HEK293 (cell line): ENCODE results near the gene ENDOU.
A peak's percentile ranks its signal among the peaks of the same experiment; 100 is the strongest.

Source experiments
- CTCF ChIA-PET: fragments of 350-600 bp; formaldehyde crosslinking; extraction: SDS; loops from one replicate; lab custom pipeline; 2021; ENCODE audit warnings: antibody characterized with exemption; lab: Yijun Ruan, JAX
- POLR2A ChIA-PET: fragments of 300-600 bp; formaldehyde crosslinking; extraction: SDS; loops from one replicate; lab custom pipeline; 2020; ENCODE audit warnings: antibody characterized with exemption, inconsistent platforms; lab: Yijun Ruan, JAX
- H3K27ac ChIP-seq: fragments of 200-500 bp; sonication (Bioruptor generic); 2 replicates; pipeline ENCODE4 v1.5.1; 2014; ENCODE audit warnings: low read depth, low read length, control low read depth, inconsistent platforms; ENCODE audit errors: extremely low read depth
- H3K36me3 ChIP-seq, 2 experiments: fragments of 200-500 bp in 1 of 2; sonication (Bioruptor generic) in 1 of 2; 1 replicate in 1 of 2; 2 replicates in 1 of 2; pipeline ENCODE4 v1.5.1; 2014 to 2017; ENCODE audit warnings: inconsistent platforms in 2 of 2, low read length in 2 of 2; ENCODE audit not compliant: control insufficient read depth in 2 of 2, insufficient read depth in 1 of 2
- H3K4me1 ChIP-seq: fragments of 200-500 bp; sonication (Bioruptor generic); 2 replicates; pipeline ENCODE4 v1.5.1; 2014; ENCODE audit warnings: mild to moderate bottlenecking, low read length, inconsistent platforms; ENCODE audit not compliant: control insufficient read depth, insufficient read depth
- H3K4me3 ChIP-seq: 2 replicates; pipeline ENCODE4 v1.5.1; 2011; ENCODE audit warnings: low read depth, mild to moderate bottlenecking, control low read depth, low read length, moderate library complexity
- H3K9me3 ChIP-seq: fragments of 200-500 bp; sonication (Bioruptor generic); 2 replicates; pipeline ENCODE4 v1.5.1; 2014; ENCODE audit warnings: low read depth, low read length, inconsistent platforms; ENCODE audit not compliant: control insufficient read depth, insufficient read depth
- HOXC10 ChIP-seq: sonication (generic); formaldehyde crosslinking; IDR thresholded peaks from 2 replicates; pipeline ENCODE4 v1.8.1; 2023; ENCODE audit warnings: mild to moderate bottlenecking, missing genetic modification reagents
- KLF16 ChIP-seq: fragments of 450-650 bp; formaldehyde crosslinking; IDR thresholded peaks from 2 replicates; pipeline ENCODE4 v1.5.1; 2017; ENCODE audit warnings: missing biosample characterization, missing genetic modification characterization
- OSR2 ChIP-seq: fragments of 450-650 bp; formaldehyde crosslinking; IDR thresholded peaks from 2 replicates; pipeline ENCODE4 v1.5.1; 2016; ENCODE audit warnings: missing biosample characterization, missing genetic modification characterization
- OVOL3 ChIP-seq: fragments of 450-650 bp; formaldehyde crosslinking; IDR thresholded peaks from 2 replicates; pipeline ENCODE4 v1.5.1; 2016; ENCODE audit warnings: missing biosample characterization, missing genetic modification characterization
- ZBTB20 ChIP-seq: fragments of 450-650 bp; formaldehyde crosslinking; IDR thresholded peaks from 2 replicates; pipeline ENCODE4 v1.5.1; 2016; ENCODE audit warnings: missing biosample characterization, missing genetic modification characterization
- ZBTB26 ChIP-seq: fragments of 450-650 bp; formaldehyde crosslinking; optimal IDR thresholded peaks from 2 replicates; pipeline ENCODE3; 2016; ENCODE audit warnings: missing biosample characterization, mild to moderate bottlenecking, missing genetic modification characterization
- ZBTB48 ChIP-seq: fragments of 450-650 bp; formaldehyde crosslinking; IDR thresholded peaks from 2 replicates; pipeline ENCODE4 v1.5.1; 2016; ENCODE audit warnings: missing biosample characterization, missing genetic modification characterization
- ZNF140 ChIP-seq: fragments of 450-650 bp; formaldehyde crosslinking; IDR thresholded peaks from 2 replicates; pipeline ENCODE4 v1.5.1; 2016; ENCODE audit warnings: missing biosample characterization, missing genetic modification characterization
- ZNF184 ChIP-seq: fragments of 450-650 bp; IDR thresholded peaks from 2 replicates; pipeline ENCODE4 v1.5.1; 2018; ENCODE audit warnings: missing biosample characterization, mild to moderate bottlenecking, missing genetic modification characterization
- ZNF274 ChIP-seq, 2 experiments: fragments of 200-500 bp in 1 of 2; fragments of 450-650 bp in 1 of 2; sonication (Bioruptor generic) in 1 of 2; formaldehyde crosslinking in 1 of 2; IDR thresholded peaks; 2 replicates each; pipeline versions ENCODE4 v1.5.1 to v1.6.1; 2014 to 2016; ENCODE audit warnings: borderline replicate concordance in 1 of 2, inconsistent platforms in 1 of 2, low read length in 1 of 2, missing biosample characterization in 1 of 2, missing genetic modification characterization in 1 of 2
- ZNF302 ChIP-seq: fragments of 450-650 bp; formaldehyde crosslinking; IDR thresholded peaks from 2 replicates; pipeline ENCODE4 v1.5.1; 2016; ENCODE audit warnings: missing biosample characterization, missing genetic modification characterization, low read depth
- ZNF311 ChIP-seq: fragments of 450-650 bp; formaldehyde crosslinking; IDR thresholded peaks from 2 replicates; pipeline ENCODE4 v1.5.1; 2017; ENCODE audit warnings: missing biosample characterization, missing genetic modification characterization, borderline replicate concordance
- ZNF324 ChIP-seq: fragments of 450-650 bp; formaldehyde crosslinking; IDR thresholded peaks from 2 replicates; pipeline ENCODE4 v1.5.1; 2016; ENCODE audit warnings: missing biosample characterization, missing genetic modification characterization
- ZNF335 ChIP-seq: fragments of 450-650 bp; formaldehyde crosslinking; conservative IDR thresholded peaks from 2 replicates; pipeline ENCODE4 v1.5.1; 2016; ENCODE audit warnings: missing biosample characterization, missing genetic modification characterization
- ZNF416 ChIP-seq: fragments of 450-650 bp; formaldehyde crosslinking; IDR thresholded peaks from 2 replicates; pipeline ENCODE4 v1.5.1; 2016; ENCODE audit warnings: missing biosample characterization, missing genetic modification characterization
- ZNF560 ChIP-seq: fragments of 450-650 bp; formaldehyde crosslinking; IDR thresholded peaks from 2 replicates; pipeline ENCODE4 v1.5.1; 2017; ENCODE audit warnings: missing biosample characterization, missing genetic modification characterization, borderline replicate concordance
- ZNF626 ChIP-seq: fragments of 450-650 bp; sonication (Bioruptor Pico); formaldehyde crosslinking; IDR thresholded peaks from 2 replicates; pipeline ENCODE4 v1.5.1; 2018; ENCODE audit warnings: missing biosample characterization, missing genetic modification characterization, inconsistent platforms
- ZNF677 ChIP-seq: fragments of 450-650 bp; IDR thresholded peaks from 2 replicates; pipeline ENCODE4 v1.5.0; 2018; ENCODE audit warnings: missing biosample characterization, mild to moderate bottlenecking, missing genetic modification characterization, moderate library complexity
- ZSCAN16 ChIP-seq: fragments of 450-650 bp; formaldehyde crosslinking; IDR thresholded peaks from 2 replicates; pipeline ENCODE4 v1.5.1; 2016; ENCODE audit warnings: missing biosample characterization, missing genetic modification characterization
- ZSCAN4 ChIP-seq: fragments of 450-650 bp; formaldehyde crosslinking; IDR thresholded peaks from 2 replicates; pipeline ENCODE4 v1.5.1; 2017; ENCODE audit warnings: missing biosample characterization, missing genetic modification characterization
- TF ChIP-seq, protein P1 (sequence below): fragments of 450-650 bp; formaldehyde crosslinking; IDR thresholded peaks from 2 replicates; pipeline ENCODE4 v1.5.1; 2016; ENCODE audit warnings: missing biosample characterization, missing genetic modification characterization
- TF ChIP-seq, protein P2 (sequence below): fragments of 450-650 bp; formaldehyde crosslinking; IDR thresholded peaks from 2 replicates; pipeline ENCODE4 v1.5.1; 2017; ENCODE audit warnings: missing biosample characterization, missing genetic modification characterization
- TF ChIP-seq, protein P3 (sequence below): fragments of 450-650 bp; IDR thresholded peaks from 2 replicates; pipeline ENCODE4 v1.5.1; 2018; ENCODE audit warnings: missing biosample characterization, mild to moderate bottlenecking, missing genetic modification characterization
- TF ChIP-seq, protein P4 (sequence below): fragments of 450-650 bp; formaldehyde crosslinking; IDR thresholded peaks from 2 replicates; pipeline ENCODE4 v1.5.1; 2016; ENCODE audit warnings: missing biosample characterization, missing genetic modification characterization

ENDOU gene

DNA sequence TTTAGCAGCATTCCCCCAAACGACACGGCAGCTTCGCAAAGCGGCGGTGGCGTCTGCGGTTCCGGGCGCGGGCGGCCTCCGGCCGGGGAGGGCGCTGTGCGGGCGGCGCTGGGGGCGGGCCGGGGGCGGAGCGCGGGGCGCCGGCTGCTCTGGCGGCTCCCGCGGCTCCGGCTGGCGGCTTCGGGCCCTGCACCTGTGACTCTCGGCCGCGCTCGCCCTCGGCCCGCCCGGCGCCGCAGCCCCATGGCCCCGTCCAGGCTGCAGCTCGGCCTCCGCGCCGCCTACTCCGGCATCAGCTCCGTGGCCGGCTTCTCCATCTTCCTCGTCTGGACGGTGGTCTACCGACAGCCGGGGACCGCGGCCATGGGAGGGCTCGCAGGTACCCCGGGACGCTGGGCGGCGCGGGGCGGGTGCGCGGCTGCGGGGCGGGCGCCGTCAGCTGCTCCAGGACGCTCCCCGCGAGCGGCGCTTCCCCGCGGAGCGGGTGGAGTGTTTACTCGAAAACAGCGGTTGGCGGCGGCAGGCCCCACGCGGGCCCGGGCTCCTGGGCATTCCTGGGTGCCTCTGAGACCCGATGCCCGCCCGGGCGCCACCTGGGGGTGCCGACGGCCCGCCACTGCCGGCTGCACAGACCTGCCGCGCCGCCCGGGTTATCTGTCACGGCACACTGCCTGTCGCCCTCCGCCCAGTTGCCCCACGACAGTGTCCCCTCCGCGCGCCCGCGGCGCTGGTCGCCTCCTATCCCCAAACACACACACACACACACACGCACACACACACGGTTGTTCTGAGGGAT, 48.0 kb upstream of the ENDOU start, which contains the start of gene SLC48A1:
Gene SLC48A1 (plus strand): TSS at position 177 of the 796 bp plus-strand sequence. CDS start 67 bp downstream, at position 244.
- ChIA-PET POLR2A (interaction anchor here (0.6 to 1.6 kb wide), 3 partner anchors 15 to 67 kb away, joined by 3 to 4 read pairs (median 4); partner anchors contain the start of gene RAPGEF3), CTCF (interaction anchor here (0.5 to 19.6 kb wide), 12 partner anchors 10 to 416 kb away, joined by 3 to 784 read pairs (median 5); partner anchors contain the start of gene RAPGEF3)
- H3K4me1 ChIP-seq, result no peaks in the 10 kb centered on the region; the same call in 1 of the 2 replicates
- H3K4me3 ChIP-seq, result peak within 1 kb of the TSS; percentile 76
- H3K36me3 ChIP-seq, result no peaks in the 10 kb centered on the region
- no peaks in the 10 kb centered on the region for H3K9me3 ChIP-seq
- peak within 1 kb of the TSS; percentile 75; the same call in 1 of the 2 replicates for H3K27ac ChIP-seq
- TF ChIP-seq ZBTB20 (peak; percentile 97), ZBTB26 (tag by site-specific recombination) (peak; percentile 87), ZSCAN4 (tag by site-specific recombination) (peak; percentile 86), ZSCAN16 (tag by site-specific recombination) (no peak), ZNF626 (tag by site-specific recombination) (no peak), KLF16 (0 out of 2 replicates have a peak, but pooled peaks have one; percentile 20), ZNF311 (tag by site-specific recombination) (no peak), ZNF324 (tag by site-specific recombination) (0 out of 2 replicates have a peak, but pooled peaks have one; percentile 21), ZNF416 (tag by site-specific recombination) (no peak), ZNF140 (tag by site-specific recombination) (no peak), ZBTB48 (tag by site-specific recombination) (peak; percentile 91), ZNF335 (tag by site-specific recombination) (peak; percentile 77), OVOL3 (tag by site-specific recombination) (no peak), ZNF302 (tag by site-specific recombination) (no peak), ZNF184 (peak; percentile 21; the same call in 1 of the 2 replicates), HOXC10 (no peak), OSR2 (tag by site-specific recombination) (no peak), ZNF677 (0 out of 2 replicates have a peak, but pooled peaks have one; percentile 21), ZNF560 (no peak), ZNF274 (IDR thresholded peaks at IDR 0.05; ENCODE audit: low read length) (no peak), ZNF274 (tag by site-specific recombination; IDR thresholded peaks at IDR 0.05; ENCODE audit: borderline replicate concordance) (no peak)
- TF ChIP-seq, protein P1, sequence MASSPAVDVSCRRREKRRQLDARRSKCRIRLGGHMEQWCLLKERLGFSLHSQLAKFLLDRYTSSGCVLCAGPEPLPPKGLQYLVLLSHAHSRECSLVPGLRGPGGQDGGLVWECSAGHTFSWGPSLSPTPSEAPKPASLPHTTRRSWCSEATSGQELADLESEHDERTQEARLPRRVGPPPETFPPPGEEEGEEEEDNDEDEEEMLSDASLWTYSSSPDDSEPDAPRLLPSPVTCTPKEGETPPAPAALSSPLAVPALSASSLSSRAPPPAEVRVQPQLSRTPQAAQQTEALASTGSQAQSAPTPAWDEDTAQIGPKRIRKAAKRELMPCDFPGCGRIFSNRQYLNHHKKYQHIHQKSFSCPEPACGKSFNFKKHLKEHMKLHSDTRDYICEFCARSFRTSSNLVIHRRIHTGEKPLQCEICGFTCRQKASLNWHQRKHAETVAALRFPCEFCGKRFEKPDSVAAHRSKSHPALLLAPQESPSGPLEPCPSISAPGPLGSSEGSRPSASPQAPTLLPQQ (tag by site-specific recombination), result no peak; the same call in 1 of the 2 replicates
- TF ChIP-seq, protein P2, sequence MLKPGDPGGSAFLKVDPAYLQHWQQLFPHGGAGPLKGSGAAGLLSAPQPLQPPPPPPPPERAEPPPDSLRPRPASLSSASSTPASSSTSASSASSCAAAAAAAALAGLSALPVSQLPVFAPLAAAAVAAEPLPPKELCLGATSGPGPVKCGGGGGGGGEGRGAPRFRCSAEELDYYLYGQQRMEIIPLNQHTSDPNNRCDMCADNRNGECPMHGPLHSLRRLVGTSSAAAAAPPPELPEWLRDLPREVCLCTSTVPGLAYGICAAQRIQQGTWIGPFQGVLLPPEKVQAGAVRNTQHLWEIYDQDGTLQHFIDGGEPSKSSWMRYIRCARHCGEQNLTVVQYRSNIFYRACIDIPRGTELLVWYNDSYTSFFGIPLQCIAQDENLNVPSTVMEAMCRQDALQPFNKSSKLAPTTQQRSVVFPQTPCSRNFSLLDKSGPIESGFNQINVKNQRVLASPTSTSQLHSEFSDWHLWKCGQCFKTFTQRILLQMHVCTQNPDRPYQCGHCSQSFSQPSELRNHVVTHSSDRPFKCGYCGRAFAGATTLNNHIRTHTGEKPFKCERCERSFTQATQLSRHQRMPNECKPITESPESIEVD (tag by site-specific recombination), result no peak
- TF ChIP-seq, protein P3, sequence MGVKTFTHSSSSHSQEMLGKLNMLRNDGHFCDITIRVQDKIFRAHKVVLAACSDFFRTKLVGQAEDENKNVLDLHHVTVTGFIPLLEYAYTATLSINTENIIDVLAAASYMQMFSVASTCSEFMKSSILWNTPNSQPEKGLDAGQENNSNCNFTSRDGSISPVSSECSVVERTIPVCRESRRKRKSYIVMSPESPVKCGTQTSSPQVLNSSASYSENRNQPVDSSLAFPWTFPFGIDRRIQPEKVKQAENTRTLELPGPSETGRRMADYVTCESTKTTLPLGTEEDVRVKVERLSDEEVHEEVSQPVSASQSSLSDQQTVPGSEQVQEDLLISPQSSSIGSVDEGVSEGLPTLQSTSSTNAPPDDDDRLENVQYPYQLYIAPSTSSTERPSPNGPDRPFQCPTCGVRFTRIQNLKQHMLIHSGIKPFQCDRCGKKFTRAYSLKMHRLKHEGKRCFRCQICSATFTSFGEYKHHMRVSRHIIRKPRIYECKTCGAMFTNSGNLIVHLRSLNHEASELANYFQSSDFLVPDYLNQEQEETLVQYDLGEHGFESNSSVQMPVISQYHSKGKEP (tag by site-specific recombination), result 0 out of 2 replicates have a peak, but pooled peaks have one; percentile 27
- TF ChIP-seq, protein P4, sequence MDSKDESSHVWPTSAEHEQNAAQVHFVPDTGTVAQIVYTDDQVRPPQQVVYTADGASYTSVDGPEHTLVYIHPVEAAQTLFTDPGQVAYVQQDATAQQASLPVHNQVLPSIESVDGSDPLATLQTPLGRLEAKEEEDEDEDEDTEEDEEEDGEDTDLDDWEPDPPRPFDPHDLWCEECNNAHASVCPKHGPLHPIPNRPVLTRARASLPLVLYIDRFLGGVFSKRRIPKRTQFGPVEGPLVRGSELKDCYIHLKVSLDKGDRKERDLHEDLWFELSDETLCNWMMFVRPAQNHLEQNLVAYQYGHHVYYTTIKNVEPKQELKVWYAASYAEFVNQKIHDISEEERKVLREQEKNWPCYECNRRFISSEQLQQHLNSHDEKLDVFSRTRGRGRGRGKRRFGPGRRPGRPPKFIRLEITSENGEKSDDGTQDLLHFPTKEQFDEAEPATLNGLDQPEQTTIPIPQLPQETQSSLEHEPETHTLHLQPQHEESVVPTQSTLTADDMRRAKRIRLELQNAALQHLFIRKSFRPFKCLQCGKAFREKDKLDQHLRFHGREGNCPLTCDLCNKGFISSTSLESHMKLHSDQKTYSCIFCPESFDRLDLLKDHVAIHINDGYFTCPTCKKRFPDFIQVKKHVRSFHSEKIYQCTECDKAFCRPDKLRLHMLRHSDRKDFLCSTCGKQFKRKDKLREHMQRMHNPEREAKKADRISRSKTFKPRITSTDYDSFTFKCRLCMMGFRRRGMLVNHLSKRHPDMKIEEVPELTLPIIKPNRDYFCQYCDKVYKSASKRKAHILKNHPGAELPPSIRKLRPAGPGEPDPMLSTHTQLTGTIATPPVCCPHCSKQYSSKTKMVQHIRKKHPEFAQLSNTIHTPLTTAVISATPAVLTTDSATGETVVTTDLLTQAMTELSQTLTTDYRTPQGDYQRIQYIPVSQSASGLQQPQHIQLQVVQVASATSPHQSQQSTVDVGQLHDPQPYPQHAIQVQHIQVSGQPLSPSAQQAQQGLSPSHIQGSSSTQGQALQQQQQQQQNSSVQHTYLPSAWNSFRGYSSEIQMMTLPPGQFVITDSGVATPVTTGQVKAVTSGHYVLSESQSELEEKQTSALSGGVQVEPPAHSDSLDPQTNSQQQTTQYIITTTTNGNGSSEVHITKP, result peak; percentile 37; the same call in 1 of the 2 replicates
